Right renal pelvis (tissue), 4 donors: ENCODE measurements around the gene RBMS3. TPM values are rescaled to one million over a fixed set of nuclear protein-coding genes. Genes with fewer than 3 reads are reported as not detected.
"Not testable (repeated sequence)": the region's sequence is repeated elsewhere in the genome, so short reads cannot be mapped to it uniquely, and the experiment has no call there.

Experiments
- DNase-seq, 4 donors: peaks; one replicate each; pipeline ENCODE4 v3.0.0-alpha.2; 2013; ENCODE audit warnings: low read depth in 4 of 4, low spot score in 3 of 4, missing footprints in 1 of 4
- polyA plus RNA-seq, 4 donors: library from polyadenylated mRNA; unstranded; fragments of 120-200 nt; gene quantifications; one replicate each; pipeline ENCODE4 v1.2.1, GENCODE V29; 2013; ENCODE audit not compliant: insufficient read length in 4 of 4

RBMS3 gene
- polyA plus RNA-seq, 4 donors: 10.3 to 15.0 (median 14.5) TPM

GRCh38 chr3:29307295-29307694, 26.4 kb downstream of the RBMS3 start:
- no peak for DNase-seq

- DNase-seq: no peak
Observed at GRCh38 chr3:29310865-29311264, 30.0 kb downstream of the RBMS3 start.

- no peak for DNase-seq
Observed at GRCh38 chr3:29311795-29312194, 30.9 kb downstream of the RBMS3 start.

GRCh38 chr3:29312395-29312794, 31.5 kb downstream of the RBMS3 start:
- no peak for DNase-seq

GRCh38 chr3:29312960-29313452, 32.1 kb downstream of the RBMS3 start:
- no peak for DNase-seq

GRCh38 chr3:29313981-29314726, 33.3 kb downstream of the RBMS3 start:
- no peak for DNase-seq

GRCh38 chr3:29314727-29315088, 33.8 kb downstream of the RBMS3 start:
- no peak for DNase-seq

GRCh38 chr3:29317659-29318173, 36.8 kb downstream of the RBMS3 start:
- no peak for DNase-seq

GRCh38 chr3:29318251-29318650, 37.4 kb downstream of the RBMS3 start:
- no peak for DNase-seq

GRCh38 chr3:29319262-29319661, 38.4 kb downstream of the RBMS3 start:
- no peak for DNase-seq

- no peak for DNase-seq
Observed at GRCh38 chr3:29319798-29320197, 38.9 kb downstream of the RBMS3 start.

GRCh38 chr3:29322586-29322985, 41.7 kb downstream of the RBMS3 start:
- DNase-seq: no peak

GRCh38 chr3:29324180-29324651, 43.3 kb downstream of the RBMS3 start:
- no peak for DNase-seq

- DNase-seq: not testable (repeated sequence)
Observed at GRCh38 chr3:29326540-29326939, 45.7 kb downstream of the RBMS3 start.

GRCh38 chr3:29329986-29330890, 49.4 kb downstream of the RBMS3 start:
- DNase-seq: no peak

GRCh38 chr3:29331035-29331434, 50.2 kb downstream of the RBMS3 start:
- no peak for DNase-seq

GRCh38 chr3:29331456-29332194, 50.8 kb downstream of the RBMS3 start:
- no peak for DNase-seq

- DNase-seq: no peak
Observed at GRCh38 chr3:29332195-29332637, 51.3 kb downstream of the RBMS3 start.

GRCh38 chr3:29333576-29333975, 52.7 kb downstream of the RBMS3 start:
- DNase-seq: no peak

- DNase-seq: no peak
Observed at GRCh38 chr3:29334706-29335105, 53.8 kb downstream of the RBMS3 start.
